Measurements from ENCODE around the gene WDR33.

WDR33 gene

DNA sequence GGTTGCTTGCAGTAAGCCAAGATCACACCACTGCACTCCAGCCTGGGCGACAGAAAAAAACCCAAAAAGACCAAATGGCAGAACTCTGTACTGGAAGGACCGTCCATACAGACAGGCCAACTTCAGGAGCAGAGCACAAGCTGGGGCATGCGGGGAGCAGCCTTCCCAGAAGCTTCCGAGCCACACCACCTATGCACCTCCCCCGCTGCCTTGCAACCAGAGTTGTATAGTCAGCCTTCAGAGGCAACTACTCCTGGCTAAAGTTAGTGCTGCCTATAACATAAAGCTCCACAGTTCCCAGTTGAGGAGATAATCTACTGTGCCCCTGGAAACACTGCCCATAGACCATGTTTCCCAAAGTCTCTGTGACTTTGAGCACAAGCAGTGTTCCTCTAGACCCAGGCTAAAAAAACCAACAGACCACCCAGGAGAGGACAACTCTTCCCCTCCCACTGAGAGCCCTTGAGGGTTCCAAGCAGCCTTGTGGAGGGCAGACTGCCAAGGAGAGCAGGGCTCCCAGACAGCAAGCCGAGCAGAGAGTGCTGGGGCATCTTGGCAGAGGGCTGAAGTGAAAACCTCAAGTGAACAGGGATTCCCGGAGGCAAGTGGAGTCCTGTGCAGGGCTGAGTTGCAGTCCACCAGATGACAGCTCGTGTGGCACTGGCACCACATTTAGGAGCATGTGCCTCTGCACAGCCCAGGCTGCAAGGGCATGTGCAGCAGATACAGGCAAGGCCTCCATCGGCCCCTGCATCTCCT, 102.9 kb downstream of the WDR33 start:
- CTCF ChIA-PET, result no interaction called here
- no peak for DNase-seq (ENCODE audit: extremely low spot score)
- TF ChIP-seq FOXA1 (IDR thresholded peaks at IDR 0.05) (no peak), CTBP1 (IDR thresholded peaks at IDR 0.05; ENCODE audit: borderline replicate concordance) (no peak), SP1 (IDR thresholded peaks at IDR 0.05) (no peak), FOXK2 (IDR thresholded peaks at IDR 0.05) (no peak)
- POLR2A ChIA-PET, result no interaction called here

DNA sequence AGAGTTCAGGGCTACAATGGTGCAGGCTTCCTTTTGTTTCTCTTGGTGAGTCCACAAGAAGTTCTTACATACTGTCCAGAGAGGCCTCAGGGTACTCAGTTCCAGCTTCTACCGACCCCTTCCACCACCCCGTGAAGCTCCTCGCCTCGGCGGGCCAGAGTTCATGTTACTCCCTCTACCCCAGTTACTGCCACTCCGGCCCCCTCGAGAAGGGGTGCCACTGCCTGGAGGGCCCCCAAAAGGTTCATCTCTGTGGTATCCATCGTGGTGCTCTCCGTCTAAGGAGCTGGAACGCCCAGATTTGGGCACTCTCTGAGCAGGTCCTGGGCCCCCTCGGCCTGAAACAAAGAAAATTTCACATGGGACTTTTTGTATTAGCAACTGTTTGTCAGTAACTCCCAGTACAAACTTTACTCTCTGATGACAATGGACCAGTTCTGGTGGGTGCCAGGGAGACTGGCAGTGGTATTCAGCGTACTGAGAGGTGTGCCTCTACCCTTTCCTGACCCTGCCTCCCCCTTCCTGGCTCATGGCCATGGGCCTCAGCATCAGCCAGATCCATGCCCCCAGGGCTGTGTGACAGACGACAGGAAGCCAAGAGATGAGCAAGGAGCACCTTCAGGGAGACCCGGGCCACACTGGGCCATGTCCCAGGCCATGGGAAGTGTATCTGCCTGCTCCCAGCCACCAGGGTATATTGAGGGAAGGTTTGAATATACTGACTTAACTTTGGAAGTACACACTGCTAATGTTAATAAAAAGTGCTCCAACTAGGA, 104.6 kb downstream of the WDR33 start:
- POLR2A ChIA-PET, result no interaction called here
- DNase-seq (ENCODE audit: extremely low spot score), result no peak
- TF ChIP-seq, protein P1, sequence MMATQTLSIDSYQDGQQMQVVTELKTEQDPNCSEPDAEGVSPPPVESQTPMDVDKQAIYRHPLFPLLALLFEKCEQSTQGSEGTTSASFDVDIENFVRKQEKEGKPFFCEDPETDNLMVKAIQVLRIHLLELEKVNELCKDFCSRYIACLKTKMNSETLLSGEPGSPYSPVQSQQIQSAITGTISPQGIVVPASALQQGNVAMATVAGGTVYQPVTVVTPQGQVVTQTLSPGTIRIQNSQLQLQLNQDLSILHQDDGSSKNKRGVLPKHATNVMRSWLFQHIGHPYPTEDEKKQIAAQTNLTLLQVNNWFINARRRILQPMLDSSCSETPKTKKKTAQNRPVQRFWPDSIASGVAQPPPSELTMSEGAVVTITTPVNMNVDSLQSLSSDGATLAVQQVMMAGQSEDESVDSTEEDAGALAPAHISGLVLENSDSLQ (IDR thresholded peaks at IDR 0.05), result no peak
- TF ChIP-seq L3MBTL2 (conservative IDR thresholded peaks at IDR 0.05), result no peak
- TF ChIP-seq ARNT (IDR thresholded peaks at IDR 0.05), result no peak
- TF ChIP-seq LEF1 (IDR thresholded peaks at IDR 0.05; ENCODE audit: borderline replicate concordance), result no peak
- CTCF ChIA-PET, result no interaction called here

DNA sequence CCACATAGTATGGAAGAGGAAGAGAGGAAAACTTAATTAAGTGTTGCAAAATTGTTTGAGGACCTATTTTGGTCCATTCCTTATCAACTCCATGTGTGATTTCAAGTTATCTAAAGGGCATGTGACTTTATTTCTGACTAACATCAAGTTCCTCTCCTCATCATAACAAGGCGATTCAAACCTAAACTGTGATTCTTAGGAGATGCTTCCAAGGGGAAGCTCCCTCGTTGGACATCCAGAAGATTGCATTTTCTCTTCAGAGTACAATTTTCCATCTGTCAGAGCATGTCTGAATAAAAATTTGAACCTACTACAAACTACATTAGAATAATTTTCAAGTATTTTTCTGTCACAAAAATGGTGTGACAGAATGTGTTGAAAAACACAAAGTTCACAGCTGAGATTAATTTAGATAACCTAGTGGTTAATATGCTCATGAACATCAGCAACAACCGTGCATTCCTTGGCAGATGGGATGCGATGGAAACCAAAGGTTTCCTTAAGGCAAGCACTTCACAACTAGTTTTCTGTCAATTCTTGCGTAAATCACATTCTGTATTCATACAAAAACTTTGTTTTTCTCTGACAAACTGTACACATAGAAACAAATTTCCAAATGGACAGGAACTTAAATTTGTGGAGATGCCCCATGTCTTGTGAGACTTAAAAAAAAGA, 105.4 kb downstream of the WDR33 start:
- POLR2A ChIA-PET, result interaction anchor here (0.6 to 1.7 kb wide), 2 partner anchors 11 to 341 kb away, joined by 3 read pairs; no protein-coding TSS in a partner anchor
- CTCF ChIA-PET, result interaction anchor here (1.7 kb wide), 1 partner anchor 114 kb away, joined by 6 read pairs; no protein-coding TSS in a partner anchor
- TF ChIP-seq SP1 (IDR thresholded peaks at IDR 0.05) (no peak), SUZ12 (IDR thresholded peaks at IDR 0.05) (no peak), LEF1 (IDR thresholded peaks at IDR 0.05; ENCODE audit: borderline replicate concordance) (no peak), L3MBTL2 (conservative IDR thresholded peaks at IDR 0.05) (no peak), NFRKB (IDR thresholded peaks at IDR 0.05) (no peak), ELF4 (IDR thresholded peaks at IDR 0.05) (no peak), HDGF (IDR thresholded peaks at IDR 0.05; ENCODE audit: borderline replicate concordance) (no peak), ZNF384 (IDR thresholded peaks at IDR 0.05) (no peak)
- no peak for DNase-seq (ENCODE audit: extremely low spot score)

DNA sequence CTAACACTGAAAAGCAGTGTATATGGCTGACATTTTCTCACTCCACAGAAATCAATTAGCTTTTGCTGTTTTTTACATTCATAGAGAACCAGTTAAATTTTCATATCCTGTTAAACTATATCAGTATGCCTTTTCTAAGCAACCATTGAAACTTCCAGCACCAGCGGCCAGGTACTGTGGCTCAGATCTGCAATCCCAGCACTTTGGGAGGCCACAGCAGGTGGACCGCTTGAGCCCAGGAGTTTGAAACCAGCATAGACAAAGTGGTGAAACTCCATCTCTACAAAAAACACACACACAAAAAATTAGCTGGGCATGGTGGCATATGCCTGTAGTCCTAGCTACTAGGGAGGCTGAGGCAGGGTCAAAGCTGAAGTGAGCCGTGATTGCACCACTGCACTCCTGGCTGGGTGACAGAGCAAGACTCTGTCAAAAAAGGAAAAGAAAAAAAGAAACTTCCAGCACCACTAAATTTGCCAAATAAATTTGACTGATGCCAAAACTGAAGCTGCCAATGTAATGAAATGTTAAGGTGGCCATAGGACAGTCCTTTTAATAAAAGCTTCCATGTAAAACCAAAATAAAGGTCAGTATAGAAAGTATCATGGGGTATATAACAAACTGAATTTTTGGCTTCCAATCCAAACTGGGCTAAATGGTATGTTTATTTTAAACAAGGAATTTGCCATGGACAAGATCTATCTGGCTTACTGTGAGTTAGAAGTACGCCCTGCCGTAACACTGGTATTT, 106.2 kb downstream of the WDR33 start:
- POLR2A ChIA-PET, result interaction anchor here (0.6 to 1.7 kb wide), 3 partner anchors 10 to 51 kb away, joined by 3 read pairs; no protein-coding TSS in a partner anchor
- TF ChIP-seq LEF1 (IDR thresholded peaks at IDR 0.05; ENCODE audit: borderline replicate concordance), result no peak
- no peak for TF ChIP-seq FOXK2 (IDR thresholded peaks at IDR 0.05)
- no peak for TF ChIP-seq ZNF384 (IDR thresholded peaks at IDR 0.05)
- no peak for TF ChIP-seq ELF4 (IDR thresholded peaks at IDR 0.05)
- no peak for TF ChIP-seq ARNT (IDR thresholded peaks at IDR 0.05)
- TF ChIP-seq HDGF (IDR thresholded peaks at IDR 0.05; ENCODE audit: borderline replicate concordance), result no peak
- TF ChIP-seq L3MBTL2 (conservative IDR thresholded peaks at IDR 0.05), result no peak
- no peak for TF ChIP-seq FOXM1 (IDR thresholded peaks at IDR 0.05; ENCODE audit: borderline replicate concordance)
- TF ChIP-seq CTBP1 (IDR thresholded peaks at IDR 0.05; ENCODE audit: borderline replicate concordance), result no peak
- no peak for TF ChIP-seq TARDBP (IDR thresholded peaks at IDR 0.05)
- TF ChIP-seq BHLHE40 (IDR thresholded peaks at IDR 0.05; ENCODE audit: borderline replicate concordance), result no peak
- TF ChIP-seq SUZ12 (IDR thresholded peaks at IDR 0.05), result no peak
- TF ChIP-seq SP1 (IDR thresholded peaks at IDR 0.05), result no peak
- TF ChIP-seq, protein P1 (IDR thresholded peaks at IDR 0.05), result no peak
- no peak for TF ChIP-seq FOXA1 (IDR thresholded peaks at IDR 0.05)
- no peak for TF ChIP-seq NFRKB (IDR thresholded peaks at IDR 0.05)
- DNase-seq (ENCODE audit: extremely low spot score), result no peak
- CTCF ChIA-PET, result interaction anchor here (0.5 to 1.7 kb wide), 2 partner anchors 75 to 113 kb away, joined by 4 to 6 read pairs; no protein-coding TSS in a partner anchor

DNA sequence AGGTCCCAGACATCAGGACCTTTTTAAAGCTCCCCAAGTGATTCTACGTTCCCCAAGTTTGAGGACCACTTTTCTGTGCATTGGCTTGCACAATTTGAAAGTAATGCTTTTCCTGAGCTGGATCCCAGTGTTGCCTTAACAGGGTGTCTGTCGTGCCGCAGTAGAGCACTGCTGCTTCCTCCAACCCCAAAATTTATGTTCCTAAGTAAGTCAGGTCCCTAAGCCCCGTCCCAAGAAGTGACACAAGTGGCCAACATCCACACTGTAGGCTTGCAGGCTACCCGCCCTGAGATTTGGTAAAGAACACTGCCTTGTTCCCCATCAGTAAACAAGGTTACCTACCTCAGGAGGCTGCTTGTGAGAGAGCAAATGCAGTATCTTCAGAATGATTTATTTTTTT, 107.7 kb downstream of the WDR33 start:
- TF ChIP-seq SUZ12 (IDR thresholded peaks at IDR 0.05), result no peak
- no peak for TF ChIP-seq TARDBP (IDR thresholded peaks at IDR 0.05)
- no peak for TF ChIP-seq CTBP1 (IDR thresholded peaks at IDR 0.05; ENCODE audit: borderline replicate concordance)
- TF ChIP-seq SP1 (IDR thresholded peaks at IDR 0.05), result no peak
- TF ChIP-seq FOXK2 (IDR thresholded peaks at IDR 0.05), result no peak
- no peak for TF ChIP-seq FOXA1 (IDR thresholded peaks at IDR 0.05)
- no peak for TF ChIP-seq FOXM1 (IDR thresholded peaks at IDR 0.05; ENCODE audit: borderline replicate concordance)
- POLR2A ChIA-PET, result interaction anchor here (1.0 kb wide), 1 partner anchor 51 kb away, joined by 4 read pairs; no protein-coding TSS in a partner anchor
- CTCF ChIA-PET, result interaction anchor here (1.2 kb wide), 1 partner anchor 103 kb away, joined by 3 read pairs; no protein-coding TSS in a partner anchor
- DNase-seq (ENCODE audit: extremely low spot score), result no peak
